Gastrocnemius medialis (tissue), 4 donors: Measurements from ENCODE around the gene UGT1A9. TPM values are rescaled to one million over a fixed set of nuclear protein-coding genes. Genes with fewer than 3 reads are reported as not detected.

Experiments
- ATAC-seq, 2 donors: fragments of 150-250 bp; one replicate each; pipeline ENCODE4 v1.9.1; 2016
- DNase-seq, 2 donors: peaks; one replicate each; pipeline ENCODE4 v3.0.0-alpha.2; 2019
- H3K27ac ChIP-seq, 4 donors: fragments of 200-600 bp; sonication (generic); 1 replicate in 1 of 4; 2 replicates in 3 of 4; pipeline ENCODE4 v1.5.1; 2016 to 2018; ENCODE audit warnings: mild to moderate bottlenecking in 2 of 4, moderate library complexity in 1 of 4
- H3K27me3 ChIP-seq, 3 donors: fragments of 200-600 bp; sonication (generic) in 2 of 3; 1 replicate in 1 of 3; 2 replicates in 2 of 3; pipeline versions ENCODE4 v1.5.1 to v1.6.0; 2016 to 2019; ENCODE audit warnings: mild to moderate bottlenecking in 1 of 3, moderate library complexity in 1 of 3
- H3K36me3 ChIP-seq, 2 donors: fragments of 200-600 bp; sonication (generic) in 1 of 2; one replicate each; pipeline ENCODE4 v1.5.1; 2017 to 2018
- H3K4me1 ChIP-seq, 2 donors: fragments of 200-600 bp; sonication (generic) in 1 of 2; one replicate each; pipeline ENCODE4 v1.5.1; 2016 to 2017; ENCODE audit warnings: mild to moderate bottlenecking in 2 of 2
- H3K4me3 ChIP-seq, 4 donors: fragments of 200-600 bp; sonication (generic) in 3 of 4; 1 replicate in 1 of 4; 2 replicates in 3 of 4; pipeline ENCODE4 v1.5.1; 2016 to 2019; ENCODE audit warnings: mild to moderate bottlenecking in 2 of 4
- H3K9me3 ChIP-seq, 3 donors: fragments of 200-600 bp; sonication (generic) in 2 of 3; 1 replicate in 1 of 3; 2 replicates in 2 of 3; pipeline ENCODE4 v1.5.1; 2016 to 2019
- POLR2A ChIP-seq, 2 donors: fragments of 450-650 bp; IDR thresholded peaks; one replicate each; pipeline ENCODE4 v1.6.1; 2017; ENCODE audit warnings: antibody characterized with exemption in 2 of 2, mild to moderate bottlenecking in 2 of 2, moderate library complexity in 2 of 2
- in situ Hi-C, 4 donors: fragments of 200-750 bp; cut with MboI; loops; one replicate each; pipeline versions ENCODE4 v1.15.0 to v1.8.0; 2017; ENCODE audit warnings: low sequenced_read_pairs in 4 of 4
- intact Hi-C: fragments of 100-400 bp; cut with DNase I; formaldehyde crosslinking; loops from one replicate; pipeline ENCODE4 v1.15.1; 2023; ENCODE audit warnings: low total_unique reads
- total RNA-seq, 4 donors: library from RNA; depleted of rRNA; stranded (reverse); fragments of >200 nt; gene quantifications; one replicate each; pipeline versions ENCODE4 v1.1.0 to v1.2.3, GENCODE V29; 2016
- TF ChIP-seq, protein P1 (sequence below), 5 experiments: fragments of 450-650 bp in 3 of 5; fragments of 200-600 bp in 2 of 5; sonication (generic) in 2 of 5; IDR thresholded peaks in 4 of 5; conservative IDR thresholded peaks in 1 of 5; 1 replicate in 4 of 5; 2 replicates in 1 of 5; pipeline ENCODE4 v1.5.1; 2016 to 2019; ENCODE audit warnings: antibody characterized with exemption in 5 of 5, mild to moderate bottlenecking in 3 of 5, moderate library complexity in 3 of 5

The UGT1A9 gene
- total RNA-seq, 4 donors from 2014 or later: 0.13 to 0.38 TPM; not detected in 2

DNA sequence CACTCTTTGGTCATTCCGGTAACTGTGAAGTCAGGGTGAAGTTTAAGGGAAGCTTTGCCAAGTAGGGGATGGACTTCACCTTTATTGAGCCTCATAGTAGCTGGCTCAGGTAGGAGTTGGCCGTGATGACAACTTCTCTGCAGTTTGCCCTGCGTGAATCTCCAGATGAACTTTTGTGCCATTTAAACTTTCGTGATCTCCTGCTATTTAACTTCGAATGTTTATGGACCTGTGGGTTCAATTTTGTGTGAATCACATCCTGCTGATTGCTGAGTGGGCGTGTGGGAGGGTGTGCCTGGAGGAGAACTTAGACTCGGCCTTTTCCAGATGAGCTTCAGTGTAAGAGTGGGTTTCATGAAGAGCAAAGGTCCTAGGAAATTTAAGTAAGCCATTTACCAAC is 92.6 kb downstream of the UGT1A9 start:
- ATAC-seq: no peak
- H3K36me3 ChIP-seq: no peaks in the 10 kb centered on the region
- intact Hi-C loops (no loop called here), in situ Hi-C loops (no loop called here)
- H3K4me1 ChIP-seq: no peaks in the 10 kb centered on the region
- no peak overlapping the region for H3K4me3 ChIP-seq
- H3K9me3 ChIP-seq: no peaks in the 10 kb centered on the region
- peaks cover 0 to 2% (median 0%) of the 10 kb centered on the region in 3 donors for H3K27me3 ChIP-seq
- DNase-seq: no peak
- TF ChIP-seq, protein P1, sequence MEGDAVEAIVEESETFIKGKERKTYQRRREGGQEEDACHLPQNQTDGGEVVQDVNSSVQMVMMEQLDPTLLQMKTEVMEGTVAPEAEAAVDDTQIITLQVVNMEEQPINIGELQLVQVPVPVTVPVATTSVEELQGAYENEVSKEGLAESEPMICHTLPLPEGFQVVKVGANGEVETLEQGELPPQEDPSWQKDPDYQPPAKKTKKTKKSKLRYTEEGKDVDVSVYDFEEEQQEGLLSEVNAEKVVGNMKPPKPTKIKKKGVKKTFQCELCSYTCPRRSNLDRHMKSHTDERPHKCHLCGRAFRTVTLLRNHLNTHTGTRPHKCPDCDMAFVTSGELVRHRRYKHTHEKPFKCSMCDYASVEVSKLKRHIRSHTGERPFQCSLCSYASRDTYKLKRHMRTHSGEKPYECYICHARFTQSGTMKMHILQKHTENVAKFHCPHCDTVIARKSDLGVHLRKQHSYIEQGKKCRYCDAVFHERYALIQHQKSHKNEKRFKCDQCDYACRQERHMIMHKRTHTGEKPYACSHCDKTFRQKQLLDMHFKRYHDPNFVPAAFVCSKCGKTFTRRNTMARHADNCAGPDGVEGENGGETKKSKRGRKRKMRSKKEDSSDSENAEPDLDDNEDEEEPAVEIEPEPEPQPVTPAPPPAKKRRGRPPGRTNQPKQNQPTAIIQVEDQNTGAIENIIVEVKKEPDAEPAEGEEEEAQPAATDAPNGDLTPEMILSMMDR (IDR thresholded peaks at IDR 0.05 in 4 of 5, conservative IDR thresholded peaks at IDR 0.05 in 1 of 5): no peak
- TF ChIP-seq POLR2A (IDR thresholded peaks at IDR 0.05): no peak
- H3K27ac ChIP-seq: no peak overlapping the region

GRCh38 chr2:233764761-233765160 is 93.1 kb downstream of the UGT1A9 start:
- in situ Hi-C loops: no loop called here
- intact Hi-C loops: no loop called here
- no peak for TF ChIP-seq POLR2A (IDR thresholded peaks at IDR 0.05)
- TF ChIP-seq, protein P1 (IDR thresholded peaks at IDR 0.05 in 4 of 5, conservative IDR thresholded peaks at IDR 0.05 in 1 of 5): no peak

DNA sequence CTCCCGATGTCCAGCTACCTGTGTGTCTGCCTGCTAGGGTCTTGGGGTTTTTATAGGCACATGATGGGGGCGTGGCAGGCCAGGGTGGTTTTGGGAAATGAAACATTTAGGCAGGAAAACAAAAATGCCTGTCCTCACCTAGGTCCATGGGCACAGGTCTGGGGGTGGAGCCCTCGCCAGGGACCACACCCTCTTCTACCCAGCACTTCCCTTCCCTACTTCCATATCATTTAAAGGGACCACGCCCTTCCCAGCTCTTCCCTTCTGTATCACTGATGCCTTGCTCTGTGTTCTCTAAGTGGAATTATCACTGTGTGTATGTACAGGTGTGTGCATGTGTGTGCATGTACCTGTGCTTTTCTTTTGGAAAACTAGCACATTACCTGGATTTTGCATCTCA is 94.7 kb downstream of the UGT1A9 start:
- in situ Hi-C loops: no loop called here
- TF ChIP-seq, protein P1 (IDR thresholded peaks at IDR 0.05 in 4 of 5, conservative IDR thresholded peaks at IDR 0.05 in 1 of 5): no peak
- TF ChIP-seq POLR2A (IDR thresholded peaks at IDR 0.05): no peak
- Histone ChIP-seq H3K9me3 (no peaks in the 10 kb centered on the region), H3K27me3 (peaks cover 0 to 2% (median 0%) of the 10 kb centered on the region in 3 donors), H3K4me1 (no peaks in the 10 kb centered on the region), H3K4me3 (no peak overlapping the region), H3K27ac (no peak overlapping the region), H3K36me3 (no peaks in the 10 kb centered on the region)
- intact Hi-C loops: no loop called here
- no peak for DNase-seq
- ATAC-seq: no peak

More at GRCh38 chr2:233764761-233765160, 93.1 kb downstream of the UGT1A9 start:
- DNase-seq: no peak
- Histone ChIP-seq H3K27me3 (peaks cover 0 to 2% (median 0%) of the 10 kb centered on the region in 3 donors), H3K4me1 (no peaks in the 10 kb centered on the region), H3K27ac (no peak overlapping the region), H3K9me3 (no peaks in the 10 kb centered on the region), H3K36me3 (no peaks in the 10 kb centered on the region), H3K4me3 (no peak overlapping the region)
- no peak for ATAC-seq

- intact Hi-C loops: no loop called here
- no peaks in the 10 kb centered on the region for H3K9me3 ChIP-seq
- no peak overlapping the region for H3K27ac ChIP-seq
- DNase-seq: no peak
- H3K27me3 ChIP-seq: peaks cover 0 to 2% (median 0%) of the 10 kb centered on the region in 3 donors
- no peaks in the 10 kb centered on the region for H3K36me3 ChIP-seq
- H3K4me3 ChIP-seq: no peak overlapping the region
- ATAC-seq: no peak
- H3K4me1 ChIP-seq: no peaks in the 10 kb centered on the region
- in situ Hi-C loops: no loop called here
- TF ChIP-seq, protein P1 (IDR thresholded peaks at IDR 0.05 in 4 of 5, conservative IDR thresholded peaks at IDR 0.05 in 1 of 5): no peak
- TF ChIP-seq POLR2A (IDR thresholded peaks at IDR 0.05): no peak
Measured at GRCh38 chr2:233768076-233768475, 96.4 kb downstream of the UGT1A9 start.

DNA sequence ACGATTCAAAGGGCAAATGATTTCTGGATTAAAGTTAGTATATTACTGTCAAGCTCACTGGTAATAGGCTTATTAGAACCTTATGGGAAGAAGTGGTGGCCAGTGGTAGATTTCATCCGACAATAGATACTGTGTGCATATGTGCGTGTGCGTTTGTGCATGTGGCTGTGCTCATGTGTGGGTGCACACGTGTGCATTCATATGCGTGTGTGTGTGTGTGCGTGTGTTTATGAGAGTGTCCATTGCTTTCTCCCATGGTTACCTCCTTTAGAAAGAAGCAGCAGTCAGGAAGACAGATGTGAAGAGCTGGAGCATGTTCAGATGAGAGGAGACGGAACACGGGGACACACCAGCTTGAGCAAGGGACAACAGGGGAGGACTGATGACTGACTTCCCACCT is 97.6 kb downstream of the UGT1A9 start:
- H3K4me3 ChIP-seq: no peak overlapping the region
- no peaks in the 10 kb centered on the region for H3K36me3 ChIP-seq
- no peaks in the 10 kb centered on the region for H3K9me3 ChIP-seq
- ATAC-seq (no peak), DNase-seq (no peak)
- no peak overlapping the region for H3K27ac ChIP-seq
- no peaks in the 10 kb centered on the region for H3K4me1 ChIP-seq
- intact Hi-C loops (no loop called here), in situ Hi-C loops (no loop called here)
- no peak for TF ChIP-seq POLR2A (IDR thresholded peaks at IDR 0.05)
- TF ChIP-seq, protein P1 (IDR thresholded peaks at IDR 0.05 in 4 of 5, conservative IDR thresholded peaks at IDR 0.05 in 1 of 5): no peak
- peaks cover 0 to 2% (median 0%) of the 10 kb centered on the region in 3 donors for H3K27me3 ChIP-seq
